HG02623 (cell line): ENCODE data around the gene EIF3F.
A peak's percentile ranks its signal among the peaks of the same experiment; 100 is the strongest.

Experiments
- ATAC-seq: cut with Tn5 transposase; IDR thresholded peaks from one replicate; pipeline ENCODE4 v1.9.1; 2021; ENCODE audit warnings: moderate library complexity; ENCODE audit not compliant: unreplicated experiment

The EIF3F gene, protein sequence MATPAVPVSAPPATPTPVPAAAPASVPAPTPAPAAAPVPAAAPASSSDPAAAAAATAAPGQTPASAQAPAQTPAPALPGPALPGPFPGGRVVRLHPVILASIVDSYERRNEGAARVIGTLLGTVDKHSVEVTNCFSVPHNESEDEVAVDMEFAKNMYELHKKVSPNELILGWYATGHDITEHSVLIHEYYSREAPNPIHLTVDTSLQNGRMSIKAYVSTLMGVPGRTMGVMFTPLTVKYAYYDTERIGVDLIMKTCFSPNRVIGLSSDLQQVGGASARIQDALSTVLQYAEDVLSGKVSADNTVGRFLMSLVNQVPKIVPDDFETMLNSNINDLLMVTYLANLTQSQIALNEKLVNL

GRCh38 chr11:7986768-7987559 lies at the start of gene EIF3F:
EIF3F (plus strand) TSS chr11:7987337; CDS start chr11:7987353, 16 bp downstream.
- peak; percentile 96 for ATAC-seq

DNA sequence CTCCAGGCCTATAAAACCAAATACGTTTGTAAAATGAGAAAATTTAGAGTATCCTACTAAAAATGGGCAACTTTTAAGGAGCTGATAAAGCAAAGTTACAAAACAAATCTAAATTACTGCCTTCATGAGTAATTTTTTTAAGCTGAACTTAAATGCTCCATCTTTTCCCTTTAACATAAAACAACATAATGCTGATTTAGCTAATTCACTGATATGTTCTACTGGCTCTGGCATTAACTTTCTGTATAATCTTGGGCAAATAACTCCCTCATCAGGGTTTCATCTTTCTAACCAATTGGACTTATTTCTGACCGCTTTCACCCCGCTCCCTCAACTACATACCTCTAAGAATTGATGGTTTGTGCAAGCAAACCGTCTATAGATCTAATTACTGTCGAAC lies 46.0 kb upstream of the EIF3F start:
- ATAC-seq, result no peak

DNA sequence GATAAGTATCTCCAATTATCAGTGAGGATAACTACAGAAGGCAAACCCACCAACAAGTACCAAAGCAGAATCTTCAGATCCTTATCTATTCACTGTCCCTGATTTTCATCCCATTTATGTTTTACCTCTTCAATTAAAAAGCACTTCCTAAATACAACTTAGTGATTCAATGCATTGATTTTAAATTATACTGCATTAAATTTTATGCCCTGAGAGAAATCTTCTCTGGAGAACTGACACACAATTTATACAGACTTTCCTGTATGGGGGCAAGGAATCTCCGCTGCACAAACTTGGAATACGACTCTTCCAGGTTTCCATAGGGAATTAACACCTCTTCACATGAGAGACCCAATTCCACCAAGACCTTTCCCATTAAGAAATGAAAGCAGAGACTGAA lies 45.5 kb upstream of the EIF3F start, which contains the start of gene OR10A3:
Gene OR10A3, minus strand, starts transcription at position 101 of the 400 bp plus-strand sequence. CDS start 2,188 bp downstream, outside the sequence.
- ATAC-seq, result no peak

GRCh38 chr11:7944123-7944522 lies 43.0 kb upstream of the EIF3F start:
- ATAC-seq, result no peak

DNA sequence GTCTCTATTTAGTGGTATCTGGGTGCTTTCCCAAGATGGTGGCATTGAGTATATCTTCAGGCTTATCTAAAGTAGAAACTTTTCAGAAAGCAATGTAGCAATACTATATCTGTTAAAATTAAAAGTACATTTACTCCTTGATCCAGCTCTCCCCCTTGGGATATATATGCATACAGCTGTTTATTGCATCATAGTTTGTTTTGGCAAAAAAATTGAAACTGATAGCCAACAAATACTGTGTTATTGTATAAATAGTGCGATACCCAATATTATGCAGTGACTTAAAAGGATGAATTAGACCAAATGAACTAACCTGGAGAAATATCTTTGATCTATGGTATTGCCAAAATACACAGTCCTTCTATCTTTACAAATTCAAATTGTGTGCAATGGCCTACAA lies 37.2 kb upstream of the EIF3F start:
- no peak for ATAC-seq

GRCh38 chr11:7955191-7955590 lies 31.9 kb upstream of the EIF3F start:
- no peak for ATAC-seq

GRCh38 chr11:7964261-7964660 lies 22.9 kb upstream of the EIF3F start:
- no peak for ATAC-seq

GRCh38 chr11:7964873-7965272 lies 22.3 kb upstream of the EIF3F start:
- no peak for ATAC-seq

DNA sequence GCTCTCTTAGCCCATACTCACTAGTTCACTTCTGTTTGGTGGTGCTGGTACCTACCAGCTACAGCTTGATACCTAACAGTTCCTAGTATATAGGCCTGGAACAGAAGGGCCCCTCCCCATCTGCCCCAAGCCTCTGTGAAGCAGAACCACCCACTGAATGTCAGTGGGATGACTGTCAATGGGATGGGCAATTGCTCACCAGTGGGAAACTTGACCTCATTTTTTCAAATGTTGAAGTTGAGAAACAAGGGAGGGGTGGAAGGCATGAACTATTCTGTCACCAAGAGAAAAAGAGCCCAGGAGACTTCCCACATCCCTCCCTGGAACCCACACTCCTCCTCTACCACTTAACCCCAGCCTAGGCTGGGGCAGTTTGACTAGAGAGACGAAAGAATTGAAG lies 21.8 kb upstream of the EIF3F start, which contains the start of gene NLRP10:
Gene NLRP10, minus strand, starts transcription at position 62 of the 400 bp plus-strand sequence. CDS start 1,952 bp downstream, outside the sequence.
- ATAC-seq, result no peak

DNA sequence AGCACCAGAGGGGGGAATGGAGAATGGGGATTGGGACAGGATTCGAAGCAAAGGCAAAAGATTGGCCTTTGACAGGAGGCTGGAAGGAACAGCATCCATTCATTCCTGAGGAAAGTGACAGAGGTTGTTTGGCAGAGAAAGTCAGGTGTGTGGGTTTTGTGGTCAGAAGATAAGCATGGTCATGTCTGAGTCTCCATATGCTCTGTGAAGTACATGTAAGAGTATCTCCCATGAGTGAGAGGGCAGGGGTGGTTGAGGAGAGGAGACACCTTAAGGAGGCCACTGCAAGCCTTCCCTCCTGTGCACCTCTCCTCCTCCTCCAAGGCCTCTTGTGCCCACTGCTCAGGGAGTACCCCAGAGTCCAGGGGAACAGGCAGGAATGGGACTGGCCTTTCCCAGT lies 20.0 kb upstream of the EIF3F start:
- no peak for ATAC-seq

DNA sequence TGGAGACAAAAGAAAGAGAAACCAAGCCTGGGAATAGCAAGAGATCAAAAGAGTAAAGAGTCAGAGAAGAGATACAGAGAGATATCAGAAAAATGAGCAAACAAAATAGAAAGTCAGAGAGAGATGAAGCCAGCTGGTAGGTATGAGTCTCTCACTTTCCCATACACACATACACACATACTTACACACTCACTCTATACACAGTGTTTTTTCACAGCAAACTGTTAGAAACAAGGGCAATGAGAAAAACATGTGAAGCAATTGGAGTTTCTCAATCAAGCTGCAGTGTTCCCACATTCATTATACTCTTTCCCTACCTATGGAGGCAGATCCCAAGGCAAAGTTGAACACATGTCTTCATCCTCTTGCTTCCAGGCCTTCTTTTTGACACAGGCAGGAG lies 19.3 kb upstream of the EIF3F start:
- ATAC-seq, result no peak

- no peak for ATAC-seq
Measured at GRCh38 chr11:7968686-7969085, 18.5 kb upstream of the EIF3F start.

GRCh38 chr11:7969756-7970646 lies 17.1 kb upstream of the EIF3F start:
- ATAC-seq, result no peak

GRCh38 chr11:7971846-7972245 lies 15.3 kb upstream of the EIF3F start:
- ATAC-seq, result no peak

DNA sequence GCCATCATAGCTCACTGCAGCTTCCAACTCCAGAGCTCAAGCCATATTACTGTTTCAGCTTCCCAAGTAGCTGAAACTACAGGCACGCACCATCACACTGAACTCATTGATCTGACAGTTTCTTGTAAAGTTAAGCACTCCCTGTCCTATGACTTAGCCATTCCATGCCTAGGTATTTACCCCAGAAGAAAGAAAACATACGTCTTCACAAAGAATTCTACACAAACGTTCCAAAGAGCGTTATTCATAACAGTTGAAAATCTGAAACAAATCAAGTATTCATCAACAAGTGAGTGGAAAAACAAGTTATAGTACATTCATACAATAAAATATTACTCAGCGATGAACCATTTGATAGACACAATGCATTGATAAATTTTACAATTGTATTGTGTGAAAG lies 14.1 kb upstream of the EIF3F start:
- no peak for ATAC-seq

DNA sequence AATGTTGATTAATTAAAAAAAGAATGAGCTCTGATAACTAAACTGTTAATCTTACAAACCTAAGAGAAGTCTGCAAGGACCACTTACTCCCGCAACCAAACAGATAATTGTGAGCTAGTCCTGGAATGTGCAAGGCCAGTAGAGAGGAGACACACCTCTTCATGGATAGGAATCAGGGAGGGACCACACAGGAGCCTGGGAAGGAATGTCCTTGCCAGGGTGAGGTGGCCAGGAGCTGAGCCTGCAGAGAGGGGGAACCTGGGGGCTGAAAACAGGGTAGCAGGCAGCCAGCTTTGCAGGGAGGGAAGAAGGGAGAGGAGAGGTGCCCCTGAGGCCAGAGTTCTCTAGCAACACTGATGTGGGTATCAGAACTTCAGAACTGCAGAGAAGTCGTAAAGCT lies 12.5 kb upstream of the EIF3F start:
- no peak for ATAC-seq

DNA sequence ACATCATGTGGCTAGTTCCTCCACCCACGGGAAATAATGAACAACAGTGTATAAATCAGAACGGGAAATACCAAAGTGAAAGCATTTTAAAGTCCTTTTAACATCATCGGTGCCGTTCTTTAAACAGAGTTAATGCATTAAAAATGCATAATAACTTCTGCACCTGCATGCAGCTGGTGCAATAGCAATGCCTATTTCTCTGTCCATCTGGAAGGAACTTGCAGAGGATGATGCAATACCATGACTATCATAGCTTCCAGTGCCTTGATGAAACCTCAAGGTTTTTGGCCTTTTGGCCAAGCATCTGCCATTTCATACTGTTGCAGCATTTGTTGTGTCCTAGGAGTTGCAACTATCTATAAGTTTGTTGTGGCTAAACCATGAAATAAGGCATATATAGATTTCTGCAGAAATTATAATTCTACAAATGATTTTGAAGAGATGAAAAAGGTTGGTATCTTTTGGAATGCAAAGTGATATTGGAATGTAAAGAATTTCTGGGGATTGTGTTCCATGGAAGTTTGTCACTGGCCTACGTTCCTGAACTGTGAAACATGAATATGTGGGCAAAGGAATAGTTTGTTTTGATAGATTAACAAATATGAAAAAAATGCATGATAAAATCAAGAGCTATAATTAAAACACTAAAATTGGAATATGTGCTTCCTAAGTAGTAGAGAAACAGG lies 9.8 kb upstream of the EIF3F start:
- ATAC-seq, result no peak

GRCh38 chr11:7981619-7982157 lies 5.4 kb upstream of the EIF3F start:
- no peak for ATAC-seq

- ATAC-seq, result peak; percentile 33
Measured at GRCh38 chr11:7982582-7983119, 4.5 kb upstream of the EIF3F start.
